Skeletal muscle satellite cell (primary cell): ENCODE results near the gene NCMAP.

ENCODE experiments used
- H3K27me3 ChIP-seq: 2 replicates; pipeline ENCODE4 v1.7.0; 2013; ENCODE audit warnings: low read length; ENCODE audit not compliant: control insufficient read depth, insufficient read depth
- H3K36me3 ChIP-seq: 2 replicates; pipeline ENCODE4 v1.7.0; 2013; ENCODE audit warnings: mild to moderate bottlenecking, control low read depth, low read length; ENCODE audit not compliant: insufficient read depth
- H3K4me1 ChIP-seq: 2 replicates; pipeline ENCODE4 v1.7.0; 2013; ENCODE audit warnings: low read length; ENCODE audit not compliant: control insufficient read depth, insufficient read depth
- H3K4me2 ChIP-seq: 2 replicates; pipeline ENCODE4 v1.7.0; 2013; ENCODE audit warnings: mild to moderate bottlenecking, low read length
- H3K4me3 ChIP-seq: 2 replicates; pipeline ENCODE4 v1.7.0; 2013; ENCODE audit warnings: low read length
- H3K9ac ChIP-seq: 2 replicates; pipeline ENCODE4 v1.7.0; 2013; ENCODE audit warnings: mild to moderate bottlenecking, low read depth, low read length, moderate library complexity
- H3K9me3 ChIP-seq: replicated peaks from 2 replicates; pipeline ENCODE4 v1.7.0; 2013; ENCODE audit warnings: mild to moderate bottlenecking, control low read depth, low read length

Gene NCMAP

DNA sequence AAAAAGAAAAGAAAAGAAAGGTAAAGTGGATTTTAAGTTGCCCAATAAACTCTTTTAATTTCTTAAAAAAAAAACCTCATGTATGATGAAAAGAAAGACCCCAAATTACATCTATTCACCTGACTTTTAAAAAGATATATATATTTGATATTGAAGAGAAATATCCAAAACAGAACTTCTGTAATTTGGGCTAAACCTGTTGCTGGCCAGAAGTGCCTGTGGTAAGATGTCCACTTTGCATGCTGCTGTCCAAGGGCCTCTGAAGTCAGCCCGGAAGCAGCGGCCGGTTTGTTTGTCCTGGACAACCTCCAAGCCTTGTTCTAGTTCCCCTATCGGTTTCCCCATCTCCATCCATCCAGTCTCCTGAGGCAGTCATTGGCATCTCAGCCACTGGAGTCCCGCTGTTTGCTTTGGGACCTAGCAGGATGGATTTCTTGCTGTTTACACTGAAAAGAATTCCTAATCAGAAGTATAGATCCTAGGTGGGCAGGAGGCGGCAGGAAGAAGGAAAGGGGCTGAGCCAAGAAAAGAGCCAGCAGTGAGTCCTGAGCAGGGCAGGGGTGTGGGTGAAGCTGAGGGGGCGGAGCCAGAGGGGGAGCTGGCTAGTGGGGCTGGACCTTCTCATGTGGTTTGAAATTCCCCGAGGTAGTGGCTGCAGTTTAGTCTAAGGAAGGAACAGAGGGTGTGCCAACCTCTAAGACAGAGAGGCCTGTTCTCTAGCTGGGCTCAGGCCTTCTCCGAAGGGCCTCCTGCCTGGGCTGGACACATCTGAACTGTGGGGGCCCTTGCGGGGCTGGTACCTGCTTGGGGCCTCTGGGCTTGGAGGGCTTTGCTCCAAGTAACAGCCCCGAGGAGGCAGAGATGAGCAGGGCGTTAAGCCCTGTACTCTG lies 3.3 kb downstream of the NCMAP start:
- H3K4me2 ChIP-seq, result no peak overlapping the region
- H3K27me3 ChIP-seq, result peaks cover 58% of the 10 kb centered on the region
- no peaks in the 10 kb centered on the region for H3K36me3 ChIP-seq
- H3K4me1 ChIP-seq, result peaks cover 6% of the 10 kb centered on the region
- no peak overlapping the region for H3K4me3 ChIP-seq
- no peaks in the 10 kb centered on the region for H3K9me3 ChIP-seq
- no peak overlapping the region for H3K9ac ChIP-seq

DNA sequence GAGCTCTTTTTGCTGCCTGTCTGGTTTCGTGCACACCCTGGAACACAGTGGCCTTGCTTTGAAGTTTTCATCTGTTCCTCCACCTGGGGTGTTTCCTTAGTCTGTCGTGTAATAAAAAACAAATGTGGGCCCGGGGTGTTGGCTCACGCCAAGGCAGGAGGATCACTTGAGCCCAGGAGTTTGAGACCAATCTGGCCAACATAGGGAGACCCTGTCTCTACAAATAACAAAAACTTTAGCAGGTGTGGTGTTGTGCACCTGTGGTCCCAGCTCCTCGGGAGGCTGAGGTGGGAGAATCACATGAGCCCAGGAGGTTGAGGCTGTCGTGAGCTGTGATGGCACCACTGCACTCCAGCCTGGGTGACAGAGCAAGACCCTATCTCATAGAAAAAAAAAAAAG lies 4.5 kb downstream of the NCMAP start:
- peaks cover 6% of the 10 kb centered on the region for H3K4me1 ChIP-seq
- no peaks in the 10 kb centered on the region for H3K36me3 ChIP-seq
- no peak overlapping the region for H3K4me2 ChIP-seq
- no peak overlapping the region for H3K4me3 ChIP-seq
- H3K27me3 ChIP-seq, result peaks cover 46% of the 10 kb centered on the region
- no peaks in the 10 kb centered on the region for H3K9me3 ChIP-seq
- H3K9ac ChIP-seq, result no peak overlapping the region

DNA sequence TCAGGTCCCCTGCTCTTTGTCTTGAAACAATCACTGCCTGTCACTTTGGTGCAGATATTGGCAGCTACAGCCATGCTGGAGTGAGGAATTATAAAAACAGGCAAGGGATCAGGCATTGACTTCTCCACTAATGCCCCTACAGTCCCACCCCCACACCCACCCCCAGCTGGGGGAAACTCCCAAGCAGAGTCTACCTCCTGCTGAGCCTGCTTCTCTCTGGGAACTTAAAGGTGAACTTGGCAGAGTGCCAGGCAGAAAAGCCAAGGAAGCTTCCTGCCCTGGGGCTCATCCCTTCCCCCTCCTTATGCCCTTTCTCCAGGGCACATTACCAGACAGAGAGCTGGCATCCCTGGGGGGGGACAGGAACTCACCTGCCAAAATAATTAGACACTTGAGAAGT lies 6.7 kb downstream of the NCMAP start:
- H3K27me3 ChIP-seq, result peaks cover 27% of the 10 kb centered on the region
- no peaks in the 10 kb centered on the region for H3K36me3 ChIP-seq
- H3K4me2 ChIP-seq, result no peak overlapping the region
- H3K9me3 ChIP-seq, result no peaks in the 10 kb centered on the region
- H3K4me3 ChIP-seq, result no peak overlapping the region
- no peak overlapping the region for H3K9ac ChIP-seq
- peaks cover 6% of the 10 kb centered on the region for H3K4me1 ChIP-seq

DNA sequence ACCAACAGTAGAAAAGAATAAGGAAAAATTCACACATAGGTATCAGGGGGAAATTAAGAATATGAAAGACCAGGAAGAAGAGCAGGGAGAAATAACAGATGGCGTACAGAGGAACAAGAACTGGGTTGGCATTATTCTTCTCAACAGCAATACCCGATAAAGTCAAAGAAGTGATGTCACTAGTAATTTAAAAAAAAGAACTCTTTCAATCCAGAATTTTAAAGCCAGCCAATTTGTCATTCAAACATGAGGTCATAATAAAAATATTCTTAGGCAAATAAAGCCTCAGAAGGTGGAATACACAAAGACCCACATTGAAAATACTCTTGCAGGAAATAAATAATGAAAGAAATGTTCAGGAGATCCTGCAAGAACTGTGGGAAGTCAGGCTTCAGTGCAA lies 8.8 kb downstream of the NCMAP start:
- Histone ChIP-seq H3K4me2 (no peak overlapping the region), H3K4me1 (no peaks in the 10 kb centered on the region), H3K9me3 (no peaks in the 10 kb centered on the region)

DNA sequence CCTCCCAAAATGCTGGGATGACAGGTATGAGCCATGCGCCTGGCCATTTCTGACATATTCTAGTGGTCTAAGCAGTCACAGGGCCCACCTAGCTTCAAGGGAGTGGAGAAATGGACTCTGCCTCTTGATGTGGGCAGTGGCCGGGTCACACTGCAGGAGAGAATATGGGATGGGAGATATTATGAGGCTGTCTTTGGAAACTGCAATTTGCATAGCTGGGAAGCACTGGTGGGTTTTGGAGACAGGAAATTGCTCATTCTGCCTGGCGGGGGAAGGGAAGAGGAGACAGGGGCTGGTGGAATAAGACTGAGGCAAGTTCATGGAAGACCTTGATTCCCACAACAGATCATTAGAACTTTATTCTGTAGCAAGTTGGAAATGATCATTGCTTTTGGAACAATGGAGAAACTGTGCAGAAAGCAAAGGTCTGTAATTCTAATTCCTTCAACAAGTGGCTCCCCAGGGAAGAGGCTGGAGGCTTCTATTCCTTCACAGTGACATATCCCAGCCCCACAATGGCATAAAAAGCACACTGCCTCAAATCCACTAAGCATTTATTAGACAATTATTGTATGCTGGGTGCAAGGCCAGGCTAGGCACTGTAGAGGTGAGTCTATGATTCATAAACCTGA lies 10.5 kb downstream of the NCMAP start:
- Histone ChIP-seq H3K4me1 (no peaks in the 10 kb centered on the region), H3K9me3 (no peaks in the 10 kb centered on the region), H3K27me3 (peaks cover 16% of the 10 kb centered on the region), H3K36me3 (no peaks in the 10 kb centered on the region), H3K4me3 (no peak overlapping the region), H3K9ac (no peak overlapping the region), H3K4me2 (no peak overlapping the region)

More for the DNA sequence above, 8.8 kb downstream of the NCMAP start:
- Histone ChIP-seq H3K36me3 (no peaks in the 10 kb centered on the region), H3K27me3 (peaks cover 19% of the 10 kb centered on the region), H3K9ac (no peak overlapping the region), H3K4me3 (no peak overlapping the region)

DNA sequence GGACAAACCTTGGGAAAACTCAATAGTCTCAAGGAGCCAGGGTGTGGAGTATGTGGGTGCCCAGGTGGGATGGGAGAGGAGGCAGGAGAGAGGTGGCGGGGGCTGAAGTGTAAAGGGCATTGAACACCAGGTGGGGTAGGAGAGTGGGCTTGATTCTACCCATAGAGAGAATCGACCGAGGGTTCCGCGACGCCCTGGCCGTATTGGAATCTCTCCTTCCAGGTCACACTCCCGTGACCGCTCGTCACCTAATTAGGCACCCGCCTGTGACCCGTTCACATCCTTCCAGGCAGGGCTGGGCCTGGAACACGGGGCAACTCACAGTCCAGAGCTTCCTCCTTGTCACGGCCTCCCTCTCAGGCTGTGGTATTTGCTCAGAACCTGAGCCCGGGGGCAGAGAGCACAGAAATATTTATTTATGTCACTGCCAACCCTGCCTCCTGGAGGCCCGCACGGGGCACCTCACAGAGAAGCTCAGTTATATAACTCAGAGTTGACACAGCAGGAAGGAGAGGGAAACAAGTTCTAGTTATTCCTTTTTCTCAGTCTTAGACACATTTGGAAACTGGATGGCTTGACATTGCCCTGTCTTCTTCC lies 12.0 kb downstream of the NCMAP start:
- Histone ChIP-seq H3K36me3 (no peaks in the 10 kb centered on the region), H3K27me3 (peaks cover 17% of the 10 kb centered on the region), H3K9me3 (no peaks in the 10 kb centered on the region), H3K9ac (no peak overlapping the region), H3K4me2 (no peak overlapping the region), H3K4me1 (no peaks in the 10 kb centered on the region), H3K4me3 (no peak overlapping the region)

DNA sequence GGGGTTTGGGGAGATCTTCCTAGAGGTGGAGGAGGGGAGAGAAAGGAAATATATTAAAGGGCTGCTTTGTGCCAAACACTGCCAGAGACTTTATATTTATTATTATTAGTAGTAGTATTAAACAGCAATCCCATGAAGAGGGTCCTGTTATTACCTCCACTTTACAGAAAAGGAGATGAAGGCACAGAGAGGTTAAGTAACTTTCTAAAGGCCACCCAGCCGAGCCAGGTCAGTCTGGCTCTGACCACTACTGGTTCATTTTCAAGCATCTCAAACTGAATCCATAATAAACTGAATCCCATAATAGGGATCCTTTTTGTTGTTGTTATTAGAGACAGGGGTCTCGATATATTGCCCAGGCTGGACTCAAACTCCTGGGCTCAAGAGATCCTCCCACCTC lies 12.6 kb downstream of the NCMAP start:
- Histone ChIP-seq H3K4me3 (no peak overlapping the region), H3K36me3 (no peaks in the 10 kb centered on the region), H3K4me2 (no peak overlapping the region), H3K4me1 (no peaks in the 10 kb centered on the region), H3K27me3 (peaks cover 16% of the 10 kb centered on the region), H3K9me3 (no peaks in the 10 kb centered on the region), H3K9ac (no peak overlapping the region)

DNA sequence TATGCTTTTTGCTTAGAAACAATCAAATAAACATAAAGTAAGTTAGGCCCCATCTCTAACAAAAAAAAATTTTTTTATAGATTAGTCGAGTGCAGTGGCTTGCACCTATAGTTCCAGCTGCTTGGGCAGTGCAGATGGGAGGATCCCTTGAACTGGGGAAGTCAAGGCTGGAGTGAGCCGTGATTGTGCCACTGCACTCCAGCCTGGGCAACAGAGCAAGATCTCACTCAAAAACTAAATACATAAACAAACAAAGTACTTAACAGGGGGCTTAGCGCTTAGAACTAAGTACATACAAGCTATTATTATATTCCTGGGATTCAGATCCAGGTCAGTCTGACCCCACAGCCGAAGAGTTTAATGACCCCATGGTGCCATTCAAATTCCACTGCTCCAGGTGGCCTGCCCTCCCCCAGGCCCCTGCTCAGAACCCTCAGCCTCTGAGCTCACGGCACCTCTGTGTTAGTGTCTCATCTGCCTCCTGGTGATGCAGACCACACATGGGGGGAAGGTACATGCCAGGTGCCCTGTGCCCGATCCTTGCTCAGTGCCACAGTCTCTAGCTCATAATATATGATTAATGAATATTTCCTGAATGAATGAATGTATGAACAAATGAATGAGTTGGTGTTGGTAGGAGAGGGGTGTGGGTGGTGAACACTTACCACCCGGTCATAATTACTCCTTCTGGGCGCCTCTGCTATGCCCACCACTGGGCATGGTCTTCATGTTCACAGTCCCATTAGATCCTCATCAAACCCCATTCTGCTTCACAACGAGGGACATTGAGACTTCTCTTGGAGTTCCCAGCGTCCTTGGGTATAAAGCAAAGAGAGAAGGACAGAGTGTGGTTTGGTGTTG lies 14.6 kb downstream of the NCMAP start:
- H3K27me3 ChIP-seq, result peaks cover 12% of the 10 kb centered on the region
- no peak overlapping the region for H3K4me3 ChIP-seq
- no peaks in the 10 kb centered on the region for H3K9me3 ChIP-seq
- no peak overlapping the region for H3K4me2 ChIP-seq
- no peaks in the 10 kb centered on the region for H3K4me1 ChIP-seq
- H3K36me3 ChIP-seq, result no peaks in the 10 kb centered on the region
- H3K9ac ChIP-seq, result no peak overlapping the region

DNA sequence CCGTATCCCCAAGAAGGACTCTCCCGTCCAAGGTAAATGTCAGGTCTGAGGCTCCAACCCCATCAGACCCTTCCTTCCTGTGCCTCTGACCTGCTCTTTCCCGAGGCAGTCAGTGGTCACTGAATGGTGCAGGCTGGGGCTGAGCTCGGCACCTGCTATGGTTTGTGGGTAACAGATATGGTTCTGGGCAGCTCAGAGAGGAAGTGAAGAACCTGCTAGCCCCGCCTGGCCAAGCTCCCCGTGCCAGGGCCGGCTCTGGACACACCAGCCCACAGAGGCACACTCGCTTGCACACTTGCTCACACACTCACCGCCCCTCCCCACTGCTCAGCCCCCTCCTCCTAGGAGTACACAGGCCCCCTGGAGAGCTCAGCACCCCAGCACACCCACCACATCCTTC lies 16.4 kb downstream of the NCMAP start:
- H3K4me2 ChIP-seq, result no peak overlapping the region
- H3K4me1 ChIP-seq, result no peaks in the 10 kb centered on the region
- H3K9me3 ChIP-seq, result no peaks in the 10 kb centered on the region
- H3K27me3 ChIP-seq, result peaks cover 20% of the 10 kb centered on the region
- H3K36me3 ChIP-seq, result no peaks in the 10 kb centered on the region
- no peak overlapping the region for H3K4me3 ChIP-seq
- no peak overlapping the region for H3K9ac ChIP-seq

DNA sequence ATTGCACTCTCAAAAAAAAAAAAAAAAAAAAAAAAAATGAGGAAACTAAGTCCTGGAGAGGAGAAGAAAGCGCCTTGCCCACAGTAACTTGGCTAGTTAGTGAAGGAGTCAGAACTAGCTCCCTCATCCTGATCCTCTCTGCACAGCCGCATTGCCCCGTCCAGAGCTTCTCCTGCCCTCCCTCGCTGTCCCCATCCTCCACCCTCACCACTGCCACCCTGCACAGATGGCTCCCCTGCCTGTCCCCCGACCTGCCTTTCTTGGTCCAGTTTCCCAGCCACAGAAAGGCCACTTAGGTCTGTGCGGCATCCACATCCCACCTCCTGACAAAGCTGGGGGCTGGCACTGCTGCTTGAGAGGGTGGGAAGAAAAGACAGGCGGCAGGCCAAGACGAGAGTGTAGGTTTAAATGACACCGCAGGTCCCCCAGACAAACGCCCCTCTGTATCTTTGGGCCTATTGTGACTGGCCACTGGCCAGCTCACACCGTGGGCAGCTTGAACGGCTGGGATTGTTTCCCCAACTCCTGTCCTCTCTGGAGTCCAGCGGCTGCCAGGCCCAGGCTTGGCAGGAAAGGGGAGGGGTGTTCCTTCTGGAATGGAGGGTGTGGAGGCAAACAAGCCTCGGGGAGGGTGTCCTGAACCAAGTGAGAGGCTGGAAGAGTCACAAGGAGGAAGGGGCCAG lies 20.2 kb downstream of the NCMAP start:
- no peaks in the 10 kb centered on the region for H3K36me3 ChIP-seq
- H3K9me3 ChIP-seq, result no peaks in the 10 kb centered on the region
- peaks cover 35% of the 10 kb centered on the region for H3K27me3 ChIP-seq
- H3K4me3 ChIP-seq, result no peak overlapping the region
- no peak overlapping the region for H3K9ac ChIP-seq
- no peaks in the 10 kb centered on the region for H3K4me1 ChIP-seq
- H3K4me2 ChIP-seq, result no peak overlapping the region

DNA sequence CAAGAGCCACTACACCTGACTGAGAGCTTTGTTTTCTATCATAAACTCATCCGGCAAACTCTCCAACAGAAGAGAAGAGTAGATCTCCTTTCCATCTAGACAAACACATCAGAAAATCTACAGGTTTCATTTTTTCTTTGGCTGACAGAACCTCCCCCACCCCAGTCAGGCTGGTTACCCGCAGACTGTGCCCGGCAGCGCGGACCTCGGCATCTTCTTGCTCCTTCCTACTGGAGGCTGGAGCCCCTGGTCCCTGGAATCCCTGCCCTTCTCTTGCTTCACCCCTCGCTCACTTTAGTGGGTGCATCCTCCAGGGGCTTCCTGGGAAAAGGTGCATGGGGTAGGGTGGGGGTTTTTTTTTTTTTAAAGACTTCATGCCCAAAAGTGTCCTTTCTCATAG lies 23.0 kb downstream of the NCMAP start:
- no peaks in the 10 kb centered on the region for H3K4me1 ChIP-seq
- H3K4me2 ChIP-seq, result no peak overlapping the region
- H3K9me3 ChIP-seq, result no peaks in the 10 kb centered on the region
- H3K9ac ChIP-seq, result no peak overlapping the region
- H3K4me3 ChIP-seq, result no peak overlapping the region
- peaks cover 49% of the 10 kb centered on the region for H3K27me3 ChIP-seq
- H3K36me3 ChIP-seq, result no peaks in the 10 kb centered on the region
